HG03095 (cell line): ENCODE measurements around the gene SPAG6.

Experiments used
- ATAC-seq: cut with Tn5 transposase; IDR thresholded peaks from one replicate; pipeline ENCODE4 v1.9.1; 2021; ENCODE audit warnings: moderate library complexity; ENCODE audit not compliant: unreplicated experiment

The SPAG6 gene

GRCh38 chr10:22429981-22430421 is 84.7 kb downstream of the SPAG6 start:
- no peak for ATAC-seq

- ATAC-seq = no peak
These were observed 88.6 kb downstream of the SPAG6 start for GRCh38 chr10:22433875-22434274.

- ATAC-seq = no peak
These were observed 89.2 kb downstream of the SPAG6 start for GRCh38 chr10:22434521-22434920.

- no peak for ATAC-seq
These were observed 90.4 kb downstream of the SPAG6 start for GRCh38 chr10:22435650-22436049.

- ATAC-seq = peak; percentile 33
These were observed 91.2 kb downstream of the SPAG6 start for GRCh38 chr10:22436526-22436892.

- peak; percentile 71 for ATAC-seq
These were observed 91.8 kb downstream of the SPAG6 start for GRCh38 chr10:22436893-22437619.

GRCh38 chr10:22437620-22438588 is 92.6 kb downstream of the SPAG6 start:
- peak; percentile 21 for ATAC-seq

- ATAC-seq = no peak
These were observed 93.4 kb downstream of the SPAG6 start for GRCh38 chr10:22438711-22439110.

GRCh38 chr10:22442063-22442462 is 96.8 kb downstream of the SPAG6 start:
- no peak for ATAC-seq

- ATAC-seq = no peak
These were observed 97.2 kb downstream of the SPAG6 start for GRCh38 chr10:22442468-22442867.

GRCh38 chr10:22443175-22443901 is 98.0 kb downstream of the SPAG6 start:
- no peak for ATAC-seq

- no peak for ATAC-seq
These were observed 99.0 kb downstream of the SPAG6 start for GRCh38 chr10:22444219-22444788.

GRCh38 chr10:22445495-22445894 is 100.2 kb downstream of the SPAG6 start:
- ATAC-seq = no peak

GRCh38 chr10:22447068-22447467 is 101.8 kb downstream of the SPAG6 start:
- no peak for ATAC-seq

- ATAC-seq = no peak
These were observed 106.0 kb downstream of the SPAG6 start for GRCh38 chr10:22451346-22451745.

- no peak for ATAC-seq
These were observed 108.0 kb downstream of the SPAG6 start for GRCh38 chr10:22453320-22453719.

GRCh38 chr10:22453948-22454591 is 108.8 kb downstream of the SPAG6 start:
- no peak for ATAC-seq

GRCh38 chr10:22454634-22455033 is 109.3 kb downstream of the SPAG6 start:
- no peak for ATAC-seq

- ATAC-seq = peak; percentile 50
These were observed 110.0 kb downstream of the SPAG6 start for GRCh38 chr10:22455068-22455857.

GRCh38 chr10:22456486-22456885 is 111.2 kb downstream of the SPAG6 start:
- ATAC-seq = no peak
